Kidney (tissue), 14 donors: Measurements from ENCODE around the gene STK38. TPM values are rescaled to one million over a fixed set of nuclear protein-coding genes. Genes with fewer than 3 reads are reported as not detected.

Experiments
- DNase-seq, 5 donors: peaks; one replicate each; pipeline ENCODE4 v3.0.0-alpha.2; 2013 to 2020
- FAIRE-seq: peaks from 2 replicates; lab custom pipeline; 2012; peaks lifted over from hg19 to GRCh38; lab: Jason Lieb, UNC
- H3K27ac ChIP-seq, 2 donors: one replicate each; pipeline ENCODE4 v1.7.0; 2013; ENCODE audit warnings: low read depth in 2 of 2, low read length in 2 of 2, inconsistent platforms in 1 of 2
- H3K27me3 ChIP-seq: one replicate; pipeline ENCODE4 v1.7.1; 2013; ENCODE audit warnings: low read length, inconsistent platforms; ENCODE audit not compliant: control insufficient read depth, insufficient read depth
- H3K36me3 ChIP-seq, 3 donors: one replicate each; pipeline versions ENCODE4 v1.7.0 to v1.7.1; 2013; ENCODE audit warnings: low read length in 3 of 3, control low read depth in 1 of 3, inconsistent platforms in 1 of 3; ENCODE audit not compliant: insufficient read depth in 3 of 3, control insufficient read depth in 2 of 3
- H3K4me1 ChIP-seq, 3 donors: one replicate each; pipeline versions ENCODE4 v1.7.0 to v1.7.1; 2013; ENCODE audit warnings: low read length in 3 of 3, inconsistent platforms in 1 of 3, low read depth in 1 of 3; ENCODE audit not compliant: control insufficient read depth in 2 of 3, insufficient read depth in 2 of 3
- H3K4me3 ChIP-seq, 3 donors: one replicate each; pipeline versions ENCODE4 v1.7.0 to v1.8.1; 2013; ENCODE audit warnings: low read length in 3 of 3, control low read depth in 1 of 3, inconsistent platforms in 1 of 3
- H3K9ac ChIP-seq, 3 donors: one replicate each; pipeline versions ENCODE4 v1.7.0 to v1.7.1; 2013; ENCODE audit warnings: low read length in 3 of 3, control low read depth in 1 of 3, inconsistent platforms in 1 of 3
- H3K9me3 ChIP-seq, 3 donors: one replicate each; pipeline versions ENCODE4 v1.7.0 to v1.7.1; 2013; ENCODE audit warnings: low read length in 3 of 3, control low read depth in 1 of 3, inconsistent platforms in 1 of 3; ENCODE audit not compliant: control insufficient read depth in 2 of 3, insufficient read depth in 1 of 3
- intact Hi-C: fragments of 100-400 bp; cut with DNase I; formaldehyde crosslinking; loops from one replicate; pipeline ENCODE4 v1.11.1; 2022
- polyA plus RNA-seq: library from polyadenylated mRNA; stranded (reverse); fragments of 350-450 nt; fragmentation: Illumina TruSeq; extraction: RNeasy Lipid Tissue Mini Kit (QIAGEN cat#74804); gene quantifications from one replicate; pipeline ENCODE4 v1.2.3, GENCODE V29; 2014; ENCODE audit warnings: low read depth, low replicate concordance; ENCODE audit not compliant: insufficient read depth
- total RNA-seq: library from RNA; stranded (reverse); fragmentation: NEBNext Ultra II Directional; extraction: Animal tissue kit (Norgen Biotek cat#: 25700); gene quantifications from one replicate; pipeline ENCODE4 v1.2.1, GENCODE V29; 2021
- TF ChIP-seq, protein P1 (sequence below): IDR thresholded peaks from 3 replicates; pipeline ENCODE4 v1.5.1; 2012; ENCODE audit warnings: mild to moderate bottlenecking, moderate library complexity, borderline replicate concordance; ENCODE audit not compliant: insufficient read depth; ENCODE audit errors: extremely low read depth
- donor health status: control.
- donor health status: control.
- donor health status: control.
- donor health status: control.
- donor health status: control.
- donor health status: DM: yes; HTN: yes; CAD: no.
- donor health status: Normal renal cell carcinoma (clear cell type).

The STK38 gene
- total and polyA plus RNA-seq, 2 donors from 2014 or later: 21.3 to 30.4 TPM

- FAIRE-seq (no peak), DNase-seq (no peak)
These were observed 11.9 kb upstream of the STK38 start for GRCh38 chr6:36559011-36559793.

DNA sequence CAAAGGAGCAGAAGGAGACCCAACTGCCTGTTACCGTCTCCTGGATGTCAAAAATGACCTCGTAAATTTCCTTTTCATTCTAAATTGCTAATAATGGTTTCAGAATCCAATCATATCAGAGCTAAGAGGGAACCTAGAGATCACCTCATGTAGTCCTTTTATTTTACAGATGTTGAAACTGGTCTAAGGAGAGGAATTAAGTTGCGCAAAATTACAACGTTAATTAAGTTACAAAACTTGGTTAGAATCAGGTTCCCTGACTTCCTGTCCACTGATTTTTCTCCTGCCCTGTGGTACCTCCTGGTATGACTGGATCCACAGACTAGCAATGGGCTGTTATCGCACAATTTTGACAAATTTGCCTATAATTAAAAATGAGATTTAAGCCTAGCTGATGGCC lies 9.0 kb upstream of the STK38 start:
- TF ChIP-seq, protein P1, sequence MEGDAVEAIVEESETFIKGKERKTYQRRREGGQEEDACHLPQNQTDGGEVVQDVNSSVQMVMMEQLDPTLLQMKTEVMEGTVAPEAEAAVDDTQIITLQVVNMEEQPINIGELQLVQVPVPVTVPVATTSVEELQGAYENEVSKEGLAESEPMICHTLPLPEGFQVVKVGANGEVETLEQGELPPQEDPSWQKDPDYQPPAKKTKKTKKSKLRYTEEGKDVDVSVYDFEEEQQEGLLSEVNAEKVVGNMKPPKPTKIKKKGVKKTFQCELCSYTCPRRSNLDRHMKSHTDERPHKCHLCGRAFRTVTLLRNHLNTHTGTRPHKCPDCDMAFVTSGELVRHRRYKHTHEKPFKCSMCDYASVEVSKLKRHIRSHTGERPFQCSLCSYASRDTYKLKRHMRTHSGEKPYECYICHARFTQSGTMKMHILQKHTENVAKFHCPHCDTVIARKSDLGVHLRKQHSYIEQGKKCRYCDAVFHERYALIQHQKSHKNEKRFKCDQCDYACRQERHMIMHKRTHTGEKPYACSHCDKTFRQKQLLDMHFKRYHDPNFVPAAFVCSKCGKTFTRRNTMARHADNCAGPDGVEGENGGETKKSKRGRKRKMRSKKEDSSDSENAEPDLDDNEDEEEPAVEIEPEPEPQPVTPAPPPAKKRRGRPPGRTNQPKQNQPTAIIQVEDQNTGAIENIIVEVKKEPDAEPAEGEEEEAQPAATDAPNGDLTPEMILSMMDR: no peak
- DNase-seq (no peak), FAIRE-seq (no peak)
- Histone ChIP-seq H3K9me3 (no peaks in the 10 kb centered on the region), H3K9ac (no peak overlapping the region), H3K27ac (no peak overlapping the region), H3K4me3 (no peak overlapping the region), H3K36me3 (no peaks in the 10 kb centered on the region), H3K27me3 (no peaks in the 10 kb centered on the region), H3K4me1 (no peaks in the 10 kb centered on the region)
- intact Hi-C loops: no loop called here

More at GRCh38 chr6:36559011-36559793, 11.9 kb upstream of the STK38 start:
- no peaks in the 10 kb centered on the region for H3K36me3 ChIP-seq
- no peaks in the 10 kb centered on the region for H3K4me1 ChIP-seq
- H3K27me3 ChIP-seq: no peaks in the 10 kb centered on the region
- no peaks in the 10 kb centered on the region for H3K9me3 ChIP-seq
- no peak overlapping the region for H3K9ac ChIP-seq
- no peak overlapping the region for H3K27ac ChIP-seq
- H3K4me3 ChIP-seq: no peak overlapping the region
- TF ChIP-seq, protein P1: no peak
- intact Hi-C loops: no loop called here

DNA sequence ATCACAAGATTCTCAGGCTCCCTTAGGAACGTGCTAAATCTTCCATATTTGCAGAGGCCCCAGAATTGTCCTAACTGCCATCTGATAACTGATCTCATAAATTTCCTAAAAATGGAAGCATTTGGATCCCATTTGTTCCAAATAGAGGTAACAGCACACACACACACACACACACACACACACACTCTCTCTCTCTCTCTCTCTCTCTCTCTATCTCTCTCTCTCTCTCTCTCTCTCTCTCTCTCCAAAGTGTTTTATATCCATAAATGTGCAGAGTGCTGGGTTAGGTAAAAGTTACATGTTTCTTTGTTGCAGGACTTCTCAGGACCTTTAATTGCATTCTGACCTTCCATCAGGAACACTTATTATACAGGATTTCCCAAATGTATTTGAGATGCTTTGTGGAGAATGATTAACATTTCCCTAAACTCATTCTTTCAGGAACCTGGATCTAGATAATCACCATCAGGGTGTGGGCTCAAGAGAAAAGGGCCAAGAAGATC lies 8.5 kb upstream of the STK38 start:
- Histone ChIP-seq H3K4me1 (no peaks in the 10 kb centered on the region), H3K9ac (no peak overlapping the region), H3K4me3 (no peak overlapping the region), H3K36me3 (no peaks in the 10 kb centered on the region), H3K9me3 (no peaks in the 10 kb centered on the region), H3K27me3 (no peaks in the 10 kb centered on the region), H3K27ac (no peak overlapping the region)
- FAIRE-seq: no peak
- no peak for DNase-seq
- intact Hi-C loops: no loop called here
- TF ChIP-seq, protein P1: no peak
